Nephron progenitor cell (in vitro differentiated cells): ENCODE results near the gene NFASC.

Experiments
- DNase-seq: peaks from one replicate; pipeline ENCODE4 v3.0.0; 2021
- H3K27ac Mint-ChIP-seq: 2 replicates; pipeline ENCODE4 v1.8.0; 2021; ENCODE audit warnings: mild to moderate bottlenecking, moderate library complexity, mixed read lengths
- H3K27me3 Mint-ChIP-seq: 2 replicates; pipeline ENCODE4 v1.8.0; 2021; ENCODE audit warnings: mild to moderate bottlenecking, low read depth, mixed read lengths; ENCODE audit not compliant: poor library complexity
- H3K36me3 Mint-ChIP-seq: 2 replicates; pipeline ENCODE4 v1.8.0; 2021; ENCODE audit warnings: low read depth, mixed read lengths
- H3K4me1 Mint-ChIP-seq: 2 replicates; pipeline ENCODE4 v1.8.0; 2021; ENCODE audit warnings: mixed read lengths
- H3K4me3 Mint-ChIP-seq: 2 replicates; pipeline ENCODE4 v1.8.0; 2021; ENCODE audit warnings: mild to moderate bottlenecking, moderate library complexity, mixed read lengths
- H3K9me3 Mint-ChIP-seq: 2 replicates; pipeline ENCODE4 v1.8.0; 2021; ENCODE audit warnings: mild to moderate bottlenecking, moderate library complexity, mixed read lengths
- CTCF ChIP-seq: fragments of 200-600 bp; sonication (generic); IDR thresholded peaks from 2 replicates; pipeline ENCODE4 v1.5.0; 2021; ENCODE audit warnings: antibody characterized with exemption

NFASC gene

DNA sequence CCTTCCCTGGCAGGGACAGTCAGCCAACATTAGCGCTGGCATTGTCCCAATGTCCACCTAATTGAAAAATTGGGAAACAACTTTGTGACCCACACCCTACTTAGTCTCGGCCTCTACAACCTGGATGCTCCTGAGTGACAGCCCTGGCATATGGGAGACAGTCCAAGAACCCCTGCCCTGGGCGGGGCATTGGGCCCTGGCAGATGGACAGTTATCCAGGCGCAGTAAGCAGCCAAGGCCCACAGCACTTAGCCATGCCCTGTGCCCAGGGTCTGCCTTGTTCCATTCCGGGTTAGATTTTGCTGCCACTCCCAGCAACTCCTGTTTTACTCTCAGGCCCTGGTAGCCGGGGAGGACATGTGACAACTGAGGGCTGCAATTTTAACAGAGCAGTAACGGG, 50.3 kb downstream of the NFASC start:
- H3K4me1 Mint-ChIP-seq, result peaks cover 56% of the 10 kb centered on the region
- H3K27ac Mint-ChIP-seq, result no peak overlapping the region

GRCh38 chr1:204921855-204922516, 51.3 kb downstream of the NFASC start:
- peaks cover 9% of the 10 kb centered on the region for H3K9me3 Mint-ChIP-seq
- no peak overlapping the region for H3K27ac Mint-ChIP-seq

More for the DNA sequence above, 50.3 kb downstream of the NFASC start:
- DNase-seq, result no peak
- H3K9me3 Mint-ChIP-seq, result peaks cover 9% of the 10 kb centered on the region
- no peaks in the 10 kb centered on the region for H3K36me3 Mint-ChIP-seq
- peaks cover 12% of the 10 kb centered on the region for H3K27me3 Mint-ChIP-seq
- no peak overlapping the region for H3K4me3 Mint-ChIP-seq
- no peak for TF ChIP-seq CTCF

DNA sequence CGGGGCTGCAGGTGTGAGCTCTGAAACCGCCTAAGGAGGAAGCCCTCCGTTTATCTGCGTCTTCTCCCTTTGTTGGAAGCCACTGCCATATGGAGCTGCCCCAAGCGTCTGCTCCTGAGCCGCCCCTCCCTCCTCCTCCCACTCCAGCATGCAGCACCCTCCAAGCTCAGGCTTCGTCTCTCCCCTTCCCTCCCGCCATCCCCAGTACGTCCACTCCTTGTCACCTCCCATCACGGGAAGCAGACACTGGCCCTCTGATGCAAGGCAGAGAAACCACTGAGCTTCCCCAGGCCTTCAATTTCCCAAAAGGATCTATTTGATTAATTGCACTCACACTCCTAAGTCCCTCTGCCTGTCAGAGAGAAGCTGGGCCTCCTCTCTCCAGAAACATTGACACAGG, 52.5 kb downstream of the NFASC start:
- Mint-ChIP-seq H3K9me3 (peaks cover 4% of the 10 kb centered on the region), H3K36me3 (no peaks in the 10 kb centered on the region), H3K27ac (no peak overlapping the region), H3K4me3 (no peak overlapping the region), H3K27me3 (peaks cover 16% of the 10 kb centered on the region), H3K4me1 (peaks cover 51% of the 10 kb centered on the region)
- DNase-seq, result no peak
- TF ChIP-seq CTCF, result no peak

More at GRCh38 chr1:204921855-204922516, 51.3 kb downstream of the NFASC start:
- TF ChIP-seq CTCF, result no peak
- Mint-ChIP-seq H3K4me3 (no peak overlapping the region), H3K4me1 (peaks cover 51% of the 10 kb centered on the region), H3K27me3 (peaks cover 12% of the 10 kb centered on the region), H3K36me3 (no peaks in the 10 kb centered on the region)
- DNase-seq, result no peak

- H3K27me3 Mint-ChIP-seq, result peaks cover 15% of the 10 kb centered on the region
- DNase-seq, result no peak
- peaks cover 51% of the 10 kb centered on the region for H3K4me1 Mint-ChIP-seq
- TF ChIP-seq CTCF, result no peak
- H3K36me3 Mint-ChIP-seq, result no peaks in the 10 kb centered on the region
- H3K27ac Mint-ChIP-seq, result no peak overlapping the region
- peaks cover 4% of the 10 kb centered on the region for H3K9me3 Mint-ChIP-seq
- H3K4me3 Mint-ChIP-seq, result no peak overlapping the region
Observed at GRCh38 chr1:204923626-204924012, 53.0 kb downstream of the NFASC start.

GRCh38 chr1:204924013-204924759, 53.5 kb downstream of the NFASC start:
- DNase-seq, result no peak
- Mint-ChIP-seq H3K27ac (no peak overlapping the region), H3K4me3 (no peak overlapping the region)

More at GRCh38 chr1:204924013-204924759, 53.5 kb downstream of the NFASC start:
- Mint-ChIP-seq H3K9me3 (no peaks in the 10 kb centered on the region), H3K36me3 (no peaks in the 10 kb centered on the region), H3K27me3 (peaks cover 13% of the 10 kb centered on the region), H3K4me1 (peaks cover 51% of the 10 kb centered on the region)
- TF ChIP-seq CTCF, result no peak
